MM.1S (cell line): ENCODE data around the gene SHQ1.

ENCODE experiments used
- DNase-seq: peaks from one replicate; pipeline ENCODE4 v3.0.0-alpha.2; 2015
- H2AFZ ChIP-seq: fragments of 300-600 bp; sonication (generic); 2 replicates; pipeline ENCODE4 v1.6.0; 2016; ENCODE audit warnings: antibody characterized with exemption, low read length
- H3F3A ChIP-seq: fragments of 300-600 bp; sonication (generic); 2 replicates; pipeline ENCODE4 v1.6.1; 2016; ENCODE audit warnings: mild to moderate bottlenecking, antibody characterized with exemption, low read length, moderate library complexity, mixed read lengths; ENCODE audit not compliant: insufficient read depth
- H3K27ac ChIP-seq: fragments of 300-600 bp; sonication (generic); 2 replicates; pipeline ENCODE4 v1.5.1; 2016; ENCODE audit warnings: mild to moderate bottlenecking, low read length
- H3K27me3 ChIP-seq: fragments of 300-600 bp; sonication (generic); replicated peaks from 2 replicates; pipeline ENCODE4 v1.6.0; 2016; ENCODE audit warnings: low read length; ENCODE audit not compliant: insufficient read depth
- H3K36me3 ChIP-seq: fragments of 300-600 bp; sonication (generic); replicated peaks from 2 replicates; pipeline ENCODE4 v1.6.1; 2016; ENCODE audit warnings: mild to moderate bottlenecking, low read length, mixed read lengths; ENCODE audit not compliant: insufficient read depth
- H3K4me1 ChIP-seq: fragments of 300-600 bp; sonication (generic); 2 replicates; pipeline ENCODE4 v1.6.1; 2016; ENCODE audit warnings: low read length, mixed read lengths
- H3K4me2 ChIP-seq: fragments of 300-600 bp; sonication (generic); 2 replicates; pipeline ENCODE4 v1.6.0; 2016; ENCODE audit warnings: low read depth, low read length
- H3K4me3 ChIP-seq: fragments of 300-600 bp; sonication (generic); 2 replicates; pipeline ENCODE4 v1.5.1; 2016; ENCODE audit warnings: low read length, mixed read lengths
- H3K79me2 ChIP-seq: fragments of 300-600 bp; sonication (generic); 2 replicates; pipeline ENCODE4 v1.6.1; 2016; ENCODE audit warnings: mixed run types, low read length, mixed read lengths
- H3K9ac ChIP-seq: fragments of 300-600 bp; sonication (generic); 2 replicates; pipeline ENCODE4 v1.6.1; 2016; ENCODE audit warnings: low read length, mixed read lengths
- H3K9me2 ChIP-seq: fragments of 300-600 bp; sonication (generic); replicated peaks from 2 replicates; pipeline ENCODE4 v1.6.1; 2016; ENCODE audit warnings: mild to moderate bottlenecking, low read length, mixed read lengths; ENCODE audit not compliant: insufficient read depth
- H3K9me3 ChIP-seq: fragments of 300-600 bp; sonication (generic); replicated peaks from 2 replicates; pipeline ENCODE4 v1.6.1; 2016; ENCODE audit warnings: mild to moderate bottlenecking, low read length, mixed read lengths; ENCODE audit not compliant: insufficient read depth
- H4K20me1 ChIP-seq: fragments of 300-600 bp; sonication (generic); 2 replicates; pipeline ENCODE4 v1.6.1; 2016; ENCODE audit warnings: mild to moderate bottlenecking, low read length, moderate library complexity, mixed read lengths; ENCODE audit not compliant: insufficient read depth
- CTCF ChIP-seq: fragments of 300-600 bp; sonication (generic); IDR thresholded peaks from 2 replicates; pipeline ENCODE4 v1.5.1; 2016; ENCODE audit warnings: antibody characterized with exemption, low read length, mixed read lengths
- EZH2 ChIP-seq: fragments of 300-600 bp; sonication (generic); optimal IDR thresholded peaks from 2 replicates; pipeline ENCODE3; 2017; ENCODE audit warnings: low read depth, mild to moderate bottlenecking, antibody characterized with exemption, low read length, mixed read lengths
- EZH2phosphoT487 ChIP-seq: fragments of 300-600 bp; sonication (generic); IDR thresholded peaks from 2 replicates; pipeline ENCODE4 v1.6.1; 2018; ENCODE audit warnings: antibody characterized with exemption, low read length

SHQ1 gene

GRCh38 chr3:72702997-72703396, 145.2 kb downstream of the SHQ1 start:
- Histone ChIP-seq H4K20me1 (no peaks in the 10 kb centered on the region), H3K4me1 (no peaks in the 10 kb centered on the region), H3K9me2 (no peaks in the 10 kb centered on the region), H3K27me3 (no peaks in the 10 kb centered on the region), H3K9me3 (no peaks in the 10 kb centered on the region), H3K4me3 (no peak overlapping the region), H3K79me2 (no peaks in the 10 kb centered on the region), H3F3A (no peaks in the 10 kb centered on the region), H3K27ac (no peak overlapping the region), H3K36me3 (no peaks in the 10 kb centered on the region), H2AFZ (no peak overlapping the region), H3K9ac (no peak overlapping the region), H3K4me2 (no peak overlapping the region)
- no peak for DNase-seq
- no peak for TF ChIP-seq EZH2
- TF ChIP-seq EZH2phosphoT487, result no peak
- no peak for TF ChIP-seq CTCF

GRCh38 chr3:72702390-72702789, 145.9 kb downstream of the SHQ1 start:
- Histone ChIP-seq H3K9ac (no peak overlapping the region), H3K4me2 (no peak overlapping the region), H3K36me3 (no peaks in the 10 kb centered on the region), H4K20me1 (no peaks in the 10 kb centered on the region), H3K4me3 (no peak overlapping the region), H2AFZ (no peak overlapping the region), H3K27me3 (no peaks in the 10 kb centered on the region), H3K9me2 (no peaks in the 10 kb centered on the region), H3K79me2 (no peaks in the 10 kb centered on the region), H3F3A (no peaks in the 10 kb centered on the region), H3K4me1 (no peaks in the 10 kb centered on the region), H3K27ac (no peak overlapping the region), H3K9me3 (no peaks in the 10 kb centered on the region)
- TF ChIP-seq EZH2, result no peak
- TF ChIP-seq CTCF, result no peak
- TF ChIP-seq EZH2phosphoT487, result no peak
- no peak for DNase-seq

GRCh38 chr3:72700106-72700505, 148.1 kb downstream of the SHQ1 start:
- H3F3A ChIP-seq, result no peaks in the 10 kb centered on the region
- H2AFZ ChIP-seq, result no peak overlapping the region
- no peaks in the 10 kb centered on the region for H3K9me3 ChIP-seq
- no peaks in the 10 kb centered on the region for H3K4me1 ChIP-seq
- H3K36me3 ChIP-seq, result no peaks in the 10 kb centered on the region
- H3K9ac ChIP-seq, result no peak overlapping the region
- no peaks in the 10 kb centered on the region for H3K27me3 ChIP-seq
- H3K9me2 ChIP-seq, result no peaks in the 10 kb centered on the region
- TF ChIP-seq CTCF (no peak), EZH2phosphoT487 (no peak), EZH2 (no peak)
- no peak for DNase-seq
- no peak overlapping the region for H3K27ac ChIP-seq
- H3K79me2 ChIP-seq, result no peaks in the 10 kb centered on the region
- H3K4me2 ChIP-seq, result no peak overlapping the region
- no peak overlapping the region for H3K4me3 ChIP-seq
- no peaks in the 10 kb centered on the region for H4K20me1 ChIP-seq

GRCh38 chr3:72699631-72700030, 148.6 kb downstream of the SHQ1 start:
- H3K4me1 ChIP-seq, result no peaks in the 10 kb centered on the region
- no peaks in the 10 kb centered on the region for H3K27me3 ChIP-seq
- H3K27ac ChIP-seq, result no peak overlapping the region
- no peak for DNase-seq
- no peaks in the 10 kb centered on the region for H3K79me2 ChIP-seq
- no peaks in the 10 kb centered on the region for H3F3A ChIP-seq
- no peaks in the 10 kb centered on the region for H3K9me3 ChIP-seq
- H3K4me2 ChIP-seq, result no peak overlapping the region
- TF ChIP-seq CTCF, result no peak
- TF ChIP-seq EZH2phosphoT487, result no peak
- no peak for TF ChIP-seq EZH2
- H4K20me1 ChIP-seq, result no peaks in the 10 kb centered on the region
- H3K9me2 ChIP-seq, result no peaks in the 10 kb centered on the region
- no peak overlapping the region for H2AFZ ChIP-seq
- no peak overlapping the region for H3K9ac ChIP-seq
- H3K36me3 ChIP-seq, result no peaks in the 10 kb centered on the region
- H3K4me3 ChIP-seq, result no peak overlapping the region
